A549 (cell line): Measurements from ENCODE around the gene PPM1H. TPM values are rescaled to one million over a fixed set of nuclear protein-coding genes. Genes with fewer than 3 reads are reported as not detected.

Experiments used
- ATAC-seq, 2 experiments: fragments of 200-7000 bp in 1 of 2; fragments of >200 bp in 1 of 2; cut with Nextera tagmentation in 1 of 2; cut with Tn5 transposase in 1 of 2; 3 replicates each; pipeline versions ENCODE4 v1.8.0 to v1.9.1; 2018 to 2020; ENCODE audit warnings: mild to moderate bottlenecking in 1 of 2, moderate library complexity in 1 of 2
- CTCF ChIA-PET: fragments of 300-600 bp; sonication (Branson Sonifier 250); formaldehyde crosslinking; extraction: SDS; loops from one replicate; lab custom pipeline; 2021; ENCODE audit warnings: antibody characterized with exemption, inconsistent platforms; lab: Yijun Ruan, JAX
- POLR2A ChIA-PET: fragments of 350-600 bp; formaldehyde crosslinking; extraction: SDS; loops from one replicate; lab custom pipeline; 2021; ENCODE audit warnings: antibody characterized with exemption, inconsistent platforms; lab: Yijun Ruan, JAX
- DNase-seq, 2 experiments: peaks; one replicate each; pipeline versions ENCODE4 v3.0.0 to v3.0.0-alpha.2; 2011 to 2016; ENCODE audit warnings: low read depth in 1 of 2, low spot score in 1 of 2
- FAIRE-seq: peaks from 2 replicates; lab custom pipeline; 2011; peaks lifted over from hg19 to GRCh38; lab: Jason Lieb, UNC
- H3K27ac ChIP-seq, 2 experiments: fragments of >200 bp; sonication (Bioruptor Twin); formaldehyde crosslinking; 3 replicates each; pipeline ENCODE4 v1.5.1; 2016 to 2017
- H3K4me1 ChIP-seq: fragments of >200 bp; sonication (Bioruptor Twin); formaldehyde crosslinking; 3 replicates; pipeline ENCODE4 v1.6.1; 2016
- H3K4me2 ChIP-seq: fragments of >200 bp; sonication (Bioruptor Twin); formaldehyde crosslinking; 3 replicates; pipeline ENCODE4 v1.6.1; 2016
- H3K4me3 ChIP-seq: fragments of >200 bp; sonication (Bioruptor Twin); formaldehyde crosslinking; 3 replicates; pipeline ENCODE4 v1.5.1; 2016
- H3K9me3 ChIP-seq: fragments of >200 bp; sonication (Bioruptor Twin); formaldehyde crosslinking; 3 replicates; pipeline ENCODE4 v1.6.1; 2016
- BCL3 ChIP-seq: fragments of >200 bp; sonication (Bioruptor Twin); formaldehyde crosslinking; IDR thresholded peaks from 3 replicates; pipeline ENCODE4 v1.6.1; 2016
- CBX2 ChIP-seq: fragments of 200-600 bp; sonication (generic); IDR thresholded peaks from 2 replicates; pipeline ENCODE4 v1.6.1; 2016; ENCODE audit warnings: low read depth, mild to moderate bottlenecking, borderline replicate concordance
- CBX8 ChIP-seq: fragments of 200-600 bp; sonication (generic); IDR thresholded peaks from 2 replicates; pipeline ENCODE4 v1.6.1; 2016
- CEBPB ChIP-seq, 2 experiments: fragments of >200 bp in 1 of 2; sonication (Bioruptor Twin) in 1 of 2; formaldehyde crosslinking in 1 of 2; IDR thresholded peaks; 2 replicates each; pipeline ENCODE4 v1.6.1; 2012 to 2016
- CHD4 ChIP-seq: fragments of 200-600 bp; sonication (generic); IDR thresholded peaks from 2 replicates; pipeline ENCODE4 v1.6.1; 2016; ENCODE audit warnings: antibody characterized with exemption, mild to moderate bottlenecking, borderline replicate concordance
- E2F6 ChIP-seq: IDR thresholded peaks from 2 replicates; pipeline ENCODE4 v1.6.1; 2012; ENCODE audit warnings: low read depth, borderline replicate concordance
- ELK1 ChIP-seq: fragments of 150-350 bp; IDR thresholded peaks from 2 replicates; pipeline ENCODE4 v1.6.1; 2014; ENCODE audit warnings: low read depth, mild to moderate bottlenecking, low read length
- EP300 ChIP-seq, 2 experiments: fragments of >200 bp; sonication (Bioruptor Twin); formaldehyde crosslinking; IDR thresholded peaks; 2 replicates in 1 of 2; 3 replicates in 1 of 2; pipeline ENCODE4 v1.6.1; 2016 to 2017
- GATA3 ChIP-seq: IDR thresholded peaks from 2 replicates; pipeline ENCODE4 v1.6.1; 2012; ENCODE audit warnings: borderline replicate concordance
- HES2 ChIP-seq: fragments of >200 bp; sonication (Bioruptor Twin); formaldehyde crosslinking; IDR thresholded peaks from 2 replicates; pipeline ENCODE4 v1.6.1; 2016
- HEYL ChIP-seq: fragments of 250-450 bp; sonication (Bioruptor Pico); IDR thresholded peaks from 2 replicates; pipeline ENCODE4 v1.8.0; 2021; ENCODE audit warnings: mild to moderate bottlenecking, moderate library complexity
- HOXA7 ChIP-seq: fragments of 250-450 bp; sonication (Bioruptor Pico); IDR thresholded peaks from 2 replicates; pipeline ENCODE4 v1.5.0; 2020; ENCODE audit warnings: mild to moderate bottlenecking, moderate library complexity
- JUN ChIP-seq, 2 experiments: fragments of >200 bp; sonication (Bioruptor Twin); formaldehyde crosslinking; IDR thresholded peaks; 2 replicates in 1 of 2; 3 replicates in 1 of 2; pipeline ENCODE4 v1.6.1; 2016 to 2017
- MAFK ChIP-seq: fragments of 450-650 bp; IDR thresholded peaks from 2 replicates; pipeline ENCODE4 v1.6.1; 2014; ENCODE audit not compliant: partially characterized antibody
- PHF8 ChIP-seq: fragments of 200-600 bp; sonication (generic); IDR thresholded peaks from 2 replicates; pipeline ENCODE4 v1.6.1; 2016; ENCODE audit warnings: low read depth, mild to moderate bottlenecking, antibody characterized with exemption, moderate library complexity, borderline replicate concordance
- RAD21 ChIP-seq, 2 experiments: fragments of >200 bp in 1 of 2; sonication (Bioruptor Twin) in 1 of 2; formaldehyde crosslinking in 1 of 2; IDR thresholded peaks in 1 of 2; conservative IDR thresholded peaks in 1 of 2; 2 replicates in 1 of 2; 3 replicates in 1 of 2; pipeline ENCODE4 v1.6.1; 2012 to 2018; ENCODE audit warnings: inconsistent platforms in 1 of 2
- RFX5 ChIP-seq: fragments of 450-650 bp; IDR thresholded peaks from 2 replicates; pipeline ENCODE4 v1.7.1; 2014; ENCODE audit warnings: antibody characterized with exemption, mild to moderate bottlenecking, moderate library complexity
- SMC3 ChIP-seq: fragments of >200 bp; sonication (Bioruptor Twin); formaldehyde crosslinking; IDR thresholded peaks from 3 replicates; pipeline ENCODE4 v1.6.1; 2018; ENCODE audit warnings: inconsistent platforms
- ZFP36 ChIP-seq: fragments of 450-650 bp; IDR thresholded peaks from 2 replicates; pipeline ENCODE4 v1.6.1; 2014; ENCODE audit warnings: borderline replicate concordance; ENCODE audit not compliant: partially characterized antibody
- WGBS: methylation state at CpG from one replicate; pipeline ENCODE4 v1.1.6; 2017; ENCODE audit errors: missing lambda C conversion rate; 5-methylcytosine and 5-hydroxymethylcytosine counted together
- polyA plus RNA-seq, 4 experiments: library from polyadenylated mRNA; depleted of rRNA in 3 of 4; stranded (reverse); fragments of >200 nt; fragmentation: RNase III in 1 of 4; extraction: RNeasy Plus Mini Kit Qiagen cat#74134 plus additional on column Dnase treatment in 1 of 4; gene quantifications; 2 replicates in 3 of 4; 3 replicates in 1 of 4; pipeline ENCODE4 v1.2.3, GENCODE V29; 2011 to 2017

Gene PPM1H
- polyA plus RNA-seq, 2 of the 4 experiments (the other 2 are of a cell fraction), result 7.8 TPM

DNA sequence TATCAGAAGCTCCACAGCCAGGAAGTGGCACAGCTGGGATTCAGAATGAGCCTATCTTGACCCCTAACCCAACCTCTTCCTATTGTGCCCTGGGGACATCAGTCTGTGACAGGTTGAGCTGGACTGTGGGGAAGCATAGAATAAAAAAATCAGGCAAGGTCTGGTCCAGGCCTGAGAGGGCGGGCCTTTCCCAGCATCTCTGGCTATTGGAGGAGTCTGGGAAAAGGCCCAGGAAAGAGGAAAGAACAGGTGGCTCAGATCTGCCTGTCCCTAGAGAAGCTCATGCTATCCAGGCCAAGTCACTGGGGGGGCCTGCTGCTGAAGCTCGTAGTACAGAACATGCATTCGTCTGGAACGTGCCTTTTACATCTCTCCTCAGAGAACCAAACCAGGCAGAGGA lies 100.5 kb downstream of the PPM1H start:
- DNase-seq (no peak), FAIRE-seq (no peak), ATAC-seq (peak; percentile 13 to 34; a peak in 2 of 6 replicates)
- Histone ChIP-seq H3K27ac (peak overlapping the region in 1 of 2 experiments; percentile 27; a peak in 1 of 6 replicates), H3K4me3 (no peak overlapping the region), H3K4me1 (peaks cover 9% of the 10 kb centered on the region; the same call in 1 of the 3 replicates), H3K4me2 (peak overlapping the region; percentile 50; the same call in 2 of the 3 replicates), H3K9me3 (no peaks in the 10 kb centered on the region)
- ChIA-PET CTCF (interaction anchor here (1.0 to 1.6 kb wide), 3 partner anchors 9 to 185 kb away, joined by 3 to 8 read pairs (median 3); no protein-coding TSS in a partner anchor), POLR2A (no interaction called here)
- TF ChIP-seq CEBPB (IDR thresholded peaks at IDR 0.05) (no peak), E2F6 (no peak), CBX8 (no peak), EP300 (IDR thresholded peaks at IDR 0.05) (no peak), HEYL (CRISPR knock-in tag) (no peak), ELK1 (no peak), RAD21 (conservative IDR thresholded peaks at IDR 0.05 in 1 of 2, IDR thresholded peaks at IDR 0.05 in 1 of 2) (no peak)
- WGBS, result 96% methylated on average over 4 of the region's 4 CpGs

DNA sequence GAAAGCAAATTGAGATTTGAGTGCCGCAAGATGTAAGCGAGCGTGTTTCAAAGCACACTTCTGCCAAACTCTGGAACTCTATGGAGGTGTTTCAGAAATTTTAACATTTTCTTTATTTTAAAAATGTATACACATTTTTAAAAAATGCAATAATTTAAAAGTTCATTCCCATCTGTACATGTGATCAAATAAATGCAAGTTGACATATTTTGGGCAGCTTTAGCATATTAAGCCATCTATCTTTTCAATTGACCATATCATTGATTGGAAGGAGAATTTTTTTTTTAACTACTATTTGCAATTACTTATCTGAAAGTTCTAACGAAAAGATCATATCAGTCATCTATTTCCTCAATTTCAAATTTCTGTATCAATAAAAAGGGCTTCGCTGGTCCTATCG lies 101.3 kb downstream of the PPM1H start:
- Histone ChIP-seq H3K4me3 (no peak overlapping the region), H3K4me1 (peaks cover 9% of the 10 kb centered on the region; the same call in 1 of the 3 replicates)
- CTCF ChIA-PET, result interaction anchor here (0.9 to 3.0 kb wide), 2 partner anchors 13 to 20 kb away, joined by 3 to 9 read pairs; no protein-coding TSS in a partner anchor
- ATAC-seq, result no peak
- POLR2A ChIA-PET, result no interaction called here
- TF ChIP-seq RFX5 (no peak), CBX2 (no peak), MAFK (peak; percentile 50), BCL3 (no peak)
- TF ChIP-seq, all 56 proteins: peak for 1
- no peak for FAIRE-seq
- 89% methylated on average over 6 of the region's 6 CpGs for WGBS
- Histone ChIP-seq H3K9me3 (no peaks in the 10 kb centered on the region), H3K4me2 (no peak overlapping the region), H3K27ac (no peak overlapping the region)
- DNase-seq, result no peak

DNA sequence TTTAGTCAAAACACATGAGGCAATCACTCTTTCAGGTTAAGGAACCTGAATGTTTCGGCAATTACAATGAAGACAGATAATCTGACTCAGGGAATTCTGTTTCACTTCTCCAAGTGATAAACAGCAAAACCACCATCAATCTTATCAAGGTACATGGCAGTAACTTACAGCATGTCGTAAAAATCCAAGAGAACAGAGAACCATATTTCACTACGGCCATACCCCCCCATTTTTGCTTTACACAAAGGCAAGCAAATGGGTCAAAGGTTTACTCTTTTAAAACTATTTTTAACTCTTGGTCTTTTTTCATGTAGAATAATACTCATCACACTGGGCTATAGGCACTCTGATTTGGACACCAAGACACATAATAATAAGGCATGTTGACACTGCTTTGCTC lies 102.4 kb downstream of the PPM1H start:
- peaks cover 9% of the 10 kb centered on the region; the same call in 1 of the 3 replicates for H3K4me1 ChIP-seq
- 89% methylated on average over 3 of the region's 3 CpGs for WGBS
- TF ChIP-seq HES2 (no peak), GATA3 (no peak)
- TF ChIP-seq, all 56 proteins: peak for 0

GRCh38 chr12:62832027-62832426 lies 102.9 kb downstream of the PPM1H start:
- ChIA-PET POLR2A (no interaction called here), CTCF (interaction anchor here (1.1 to 3.0 kb wide), 3 partner anchors 14 to 38 kb away, joined by 3 to 9 read pairs (median 3); no protein-coding TSS in a partner anchor)
- no peak overlapping the region for H3K4me3 ChIP-seq
- H3K9me3 ChIP-seq, result no peaks in the 10 kb centered on the region
- no peak overlapping the region for H3K4me2 ChIP-seq
- TF ChIP-seq CHD4, result no peak
- TF ChIP-seq MAFK, result no peak
- TF ChIP-seq HOXA7 (CRISPR knock-in tag), result no peak
- TF ChIP-seq PHF8, result no peak
- no peak for TF ChIP-seq JUN (IDR thresholded peaks at IDR 0.05)
- no peak for TF ChIP-seq ZFP36
- no peak for TF ChIP-seq SMC3
- DNase-seq (no peak), FAIRE-seq (no peak), ATAC-seq (no peak)
- H3K4me1 ChIP-seq, result peaks cover 9% of the 10 kb centered on the region; the same call in 1 of the 3 replicates
- no peak overlapping the region for H3K27ac ChIP-seq
- WGBS, result 97% methylated on average over 7 of the region's 7 CpGs

More for the DNA sequence above, 102.4 kb downstream of the PPM1H start:
- DNase-seq (no peak), FAIRE-seq (no peak), ATAC-seq (no peak)
- Histone ChIP-seq H3K4me2 (no peak overlapping the region), H3K4me3 (no peak overlapping the region), H3K9me3 (no peaks in the 10 kb centered on the region), H3K27ac (no peak overlapping the region)
- ChIA-PET CTCF (interaction anchor here (1.2 to 3.0 kb wide), 2 partner anchors 15 to 19 kb away, joined by 3 to 9 read pairs; no protein-coding TSS in a partner anchor), POLR2A (no interaction called here)
